Spleen (tissue), 11 donors: ENCODE measurements around the gene ANKRD24. TPM values are rescaled to one million over a fixed set of nuclear protein-coding genes. Genes with fewer than 3 reads are reported as not detected.
"Not testable (repeated sequence)": the region's sequence is repeated elsewhere in the genome, so short reads cannot be mapped to it uniquely, and the experiment has no call there.

Experiments used
- DNase-seq: peaks from one replicate; pipeline ENCODE4 v3.0.0-alpha.2; 2020
- H3K27ac ChIP-seq, 8 donors: fragments of 200-600 bp; sonication (generic) in 7 of 8; 1 replicate in 4 of 8; 2 replicates in 4 of 8; pipeline versions ENCODE4 v1.5.0 to v1.8.0; 2016 to 2021; ENCODE audit warnings: inconsistent platforms in 4 of 8, mild to moderate bottlenecking in 4 of 8, moderate library complexity in 1 of 8
- H3K27me3 ChIP-seq, 7 donors: fragments of 200-600 bp; sonication (generic) in 6 of 7; replicated peaks in 1 of 7; 1 replicate in 4 of 7; 2 replicates in 3 of 7; pipeline versions ENCODE4 v1.5.0 to v1.8.0; 2016 to 2021; ENCODE audit warnings: inconsistent platforms in 3 of 7, mild to moderate bottlenecking in 1 of 7
- H3K36me3 ChIP-seq, 6 donors: fragments of 200-600 bp; sonication (generic) in 5 of 6; 1 replicate in 4 of 6; 2 replicates in 2 of 6; pipeline versions ENCODE4 v1.5.0 to v1.8.0; 2016 to 2021; ENCODE audit warnings: inconsistent platforms in 2 of 6
- H3K4me1 ChIP-seq, 6 donors: fragments of 200-600 bp; sonication (generic) in 5 of 6; 1 replicate in 3 of 6; 2 replicates in 3 of 6; pipeline versions ENCODE4 v1.5.0 to v1.8.0; 2016 to 2021; ENCODE audit warnings: inconsistent platforms in 3 of 6
- H3K4me3 ChIP-seq, 8 donors: fragments of 200-600 bp; sonication (generic) in 7 of 8; 1 replicate in 4 of 8; 2 replicates in 4 of 8; pipeline versions ENCODE4 v1.5.0 to v1.8.0; 2016 to 2021; ENCODE audit warnings: inconsistent platforms in 4 of 8, mild to moderate bottlenecking in 4 of 8, moderate library complexity in 2 of 8
- H3K9me3 ChIP-seq, 8 donors: fragments of 200-600 bp; sonication (generic) in 7 of 8; 1 replicate in 4 of 8; 2 replicates in 4 of 8; pipeline versions ENCODE4 v1.5.0 to v1.8.0; 2016 to 2021; ENCODE audit warnings: inconsistent platforms in 4 of 8
- CTCF ChIP-seq, 11 experiments: fragments of 200-600 bp in 7 of 11; fragments of 450-650 bp in 4 of 11; sonication (generic) in 4 of 11; IDR thresholded peaks in 8 of 11; conservative IDR thresholded peaks in 3 of 11; 1 replicate in 7 of 11; 2 replicates in 4 of 11; pipeline versions ENCODE4 v1.4.0 to v1.8.0; 2016 to 2021; ENCODE audit warnings: antibody characterized with exemption in 11 of 11, inconsistent platforms in 4 of 11, mild to moderate bottlenecking in 1 of 11
- POLR2A ChIP-seq, 3 donors: fragments of 450-650 bp; IDR thresholded peaks; one replicate each; pipeline ENCODE4 v1.5.1; 2017; ENCODE audit warnings: antibody characterized with exemption in 3 of 3, mild to moderate bottlenecking in 1 of 3
- POLR2AphosphoS5 ChIP-seq, 3 donors: sonication (generic); formaldehyde crosslinking; IDR thresholded peaks; one replicate each; pipeline ENCODE4 v1.5.1; 2017; ENCODE audit warnings: antibody characterized with exemption in 3 of 3
- WGBS, 5 donors: extraction: QIAGEN DNeasy Blood & Tissue Kit in 3 of 5; methylation state at CpG; one replicate each; pipeline versions ENCODE4 v1.1.5 to v1.1.7; 2013 to 2018; 5-methylcytosine and 5-hydroxymethylcytosine counted together
- intact Hi-C: fragments of 100-400 bp; cut with DNase I; formaldehyde crosslinking; loops from one replicate; pipeline ENCODE4 v1.15.0; 2023; ENCODE audit warnings: low total_unique reads
- polyA plus RNA-seq, 3 donors: library from polyadenylated mRNA; stranded (reverse); fragments of 200-250 nt; gene quantifications; one replicate each; pipeline ENCODE4 v1.2.1, GENCODE V29; 2013
- total RNA-seq, 7 donors: library from RNA; depleted of rRNA in 3 of 7; stranded (reverse); fragments of >200 nt in 3 of 7; fragmentation: NEBNext Ultra II Directional in 4 of 7; extraction: Animal tissue kit (Norgen Biotek cat#: 25700) in 4 of 7; gene quantifications; one replicate each; pipeline versions ENCODE4 v1.1.0 to v1.2.1, GENCODE V29; 2016 to 2021
- donor health status: healthy with polysubstance abuse.
- donor health status: DM: no; HTN: no; CAD: no; lungs with moderate emphysema.
- donor health status: DM: no; HTN: no; CAD: no.
- donor health status: Bipolar disorder and iron deficiency.
- donor health status: healthy.
- donor health status: DM: no; HTN: no; CAD: no.
- donor health status: DM: yes; HTN: yes; CAD: no.

Gene ANKRD24
- total and polyA plus RNA-seq, 10 donors, result 0.67 to 2.2 (median 0.96) TPM

- intact Hi-C loops, result no loop called here
Measured at GRCh38 chr19:4229179-4229931, 46.9 kb downstream of the ANKRD24 start, which contains the start of gene EBI3. TSS of gene EBI3 (plus strand) at chr19:4229523. CDS start at chr19:4229551, 28 bp downstream.

GRCh38 chr19:4230237-4230636, 47.7 kb downstream of the ANKRD24 start:
- DNase-seq, H3K36me3 ChIP-seq, H3K27ac ChIP-seq, H3K9me3 ChIP-seq, intact Hi-C loops: not testable (repeated sequence)
- Histone ChIP-seq H3K27me3 (peaks cover 0 to 83% (median 15%) of the 10 kb centered on the region in 7 donors), H3K4me3 (peak overlapping the region in 4 of 8 donors; percentile 22 to 59 (median 37)), H3K4me1 (peaks cover 0 to 26% (median 13%) of the 10 kb centered on the region in 6 donors)
- 80 to 89% (median 86%) methylated on average over 6 of the region's 6 CpGs for WGBS, 5 donors

More at GRCh38 chr19:4229179-4229931, 46.9 kb downstream of the ANKRD24 start, which contains the start of gene EBI3:
- no peaks in the 10 kb centered on the region for H3K36me3 ChIP-seq
- TF ChIP-seq POLR2A (IDR thresholded peaks at IDR 0.05) (no peak), POLR2AphosphoS5 (IDR thresholded peaks at IDR 0.05) (peak; percentile 9 to 67 (median 56))
- peak within 1 kb of the TSS in 7 of 8 donors; percentile 17 to 59 (median 23) for H3K4me3 ChIP-seq
- H3K9me3 ChIP-seq, result no peaks in the 10 kb centered on the region
- WGBS, 5 donors, result 6 to 15% (median 11%) methylated on average over 9 to 19 of the region's 19 CpGs
- H3K27ac ChIP-seq, result peak within 1 kb of the TSS in 5 of 8 donors; percentile 14 to 61 (median 47)
- peaks cover 0 to 26% (median 13%) of the 10 kb centered on the region in 6 donors for H3K4me1 ChIP-seq
- DNase-seq, result peak; percentile 83
- peaks cover 0 to 83% (median 15%) of the 10 kb centered on the region in 7 donors for H3K27me3 ChIP-seq

GRCh38 chr19:4231521-4231920, 49.0 kb downstream of the ANKRD24 start:
- Histone ChIP-seq H3K4me1 (peaks cover 0 to 26% (median 13%) of the 10 kb centered on the region in 6 donors), H3K27me3 (peaks cover 0 to 72% (median 15%) of the 10 kb centered on the region in 7 donors)
- DNase-seq, H3K9me3 ChIP-seq, H3K36me3 ChIP-seq, H3K27ac ChIP-seq, intact Hi-C loops, H3K4me3 ChIP-seq: not testable (repeated sequence)
- 85 to 93% (median 91%) methylated on average over 5 to 6 of the region's 6 CpGs for WGBS, 5 donors

- H3K9me3 ChIP-seq, DNase-seq, H3K27ac ChIP-seq, H3K4me3 ChIP-seq, intact Hi-C loops, H3K36me3 ChIP-seq: not testable (repeated sequence)
- Histone ChIP-seq H3K27me3 (peaks cover 0 to 68% (median 15%) of the 10 kb centered on the region in 7 donors), H3K4me1 (peaks cover 0 to 26% (median 13%) of the 10 kb centered on the region in 6 donors)
- 79 to 93% (median 85%) methylated on average over 5 of the region's 5 CpGs for WGBS, 5 donors
Measured at GRCh38 chr19:4232139-4232538, 49.6 kb downstream of the ANKRD24 start.

GRCh38 chr19:4232614-4233281, 50.3 kb downstream of the ANKRD24 start:
- WGBS, 5 donors, result 53 to 60% (median 56%) methylated on average over 16 to 21 of the region's 21 CpGs
- Histone ChIP-seq H3K27ac (no peak overlapping the region), H3K27me3 (peaks cover 0 to 62% (median 15%) of the 10 kb centered on the region in 7 donors), H3K36me3 (peaks cover 0 to 9% (median 0%) of the 10 kb centered on the region in 6 donors), H3K9me3 (no peaks in the 10 kb centered on the region), H3K4me3 (no peak overlapping the region), H3K4me1 (peaks cover 0 to 26% (median 13%) of the 10 kb centered on the region in 6 donors)
- intact Hi-C loops, result no loop called here
- TF ChIP-seq POLR2AphosphoS5 (IDR thresholded peaks at IDR 0.05) (no peak), CTCF (IDR thresholded peaks at IDR 0.05 in 8 of 11, conservative IDR thresholded peaks at IDR 0.05 in 3 of 11) (no peak)
- DNase-seq, result no peak
